HG02970 (cell line): ENCODE data around the gene C19orf85.

Experiments
- ATAC-seq: cut with Tn5 transposase; IDR thresholded peaks from one replicate; pipeline ENCODE4 v1.9.1; 2021; ENCODE audit warnings: mild to moderate bottlenecking, moderate library complexity, moderate number of reproducible peaks; ENCODE audit not compliant: unreplicated experiment, low FRiP score

C19orf85 gene

DNA sequence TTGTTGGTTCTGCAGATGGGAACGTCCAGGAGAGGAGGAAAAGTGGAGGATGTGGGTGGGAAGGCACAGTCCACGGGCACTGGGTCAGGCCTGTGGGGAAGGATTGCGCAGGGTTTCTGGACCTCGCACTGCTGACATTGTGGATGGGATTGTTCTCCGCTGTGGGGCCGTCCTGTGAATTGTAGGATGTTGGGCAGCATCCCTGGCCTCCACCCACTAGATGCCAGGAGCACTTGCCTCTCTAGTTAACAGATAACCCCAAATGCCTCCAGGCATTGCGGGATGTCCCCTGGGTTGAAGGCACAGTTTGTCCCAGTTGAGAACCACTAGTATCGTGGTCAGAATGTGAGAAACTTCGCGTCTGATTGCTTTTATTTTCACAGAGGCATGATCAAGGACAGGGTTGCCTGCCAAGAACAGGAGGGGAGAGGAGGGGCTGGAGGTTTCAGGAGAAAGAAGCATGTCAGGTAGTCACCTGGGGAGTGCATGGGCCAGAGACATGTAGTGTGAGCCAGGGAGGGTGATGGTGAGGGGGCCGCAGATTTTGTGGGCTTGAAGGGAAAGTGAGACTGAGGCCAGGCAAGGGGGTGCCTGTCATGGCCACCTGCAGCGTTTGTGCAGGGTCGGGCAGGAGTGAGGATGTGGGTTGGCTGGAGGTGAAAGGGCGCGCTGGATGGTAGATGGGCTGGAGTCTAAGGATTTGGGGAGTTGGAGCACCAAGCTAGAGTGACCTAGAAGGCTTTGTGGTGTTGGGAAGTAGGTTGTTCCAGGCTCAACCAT, 15.1 kb upstream of the C19orf85 start:
- ATAC-seq = no peak

DNA sequence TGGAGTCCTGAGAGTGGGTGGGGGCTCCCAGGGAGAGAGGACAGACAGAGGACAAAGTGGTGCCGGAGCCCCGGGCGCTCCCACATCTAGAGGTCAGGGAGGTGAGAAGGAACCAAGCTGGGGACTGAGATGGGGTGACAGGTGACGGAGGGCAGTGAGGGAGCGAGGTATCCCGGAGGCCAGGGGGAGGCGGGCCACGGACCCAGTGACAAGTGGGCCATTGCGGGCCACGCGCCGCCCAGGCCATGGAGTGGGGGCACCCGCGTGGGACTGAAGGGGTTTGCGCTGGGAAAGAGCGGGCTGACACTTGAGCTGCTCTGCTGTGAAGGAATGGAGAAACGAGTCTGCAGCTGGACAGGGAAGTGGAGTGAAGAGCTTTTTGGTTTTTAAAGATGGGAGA, 14.5 kb upstream of the C19orf85 start:
- ATAC-seq = no peak

DNA sequence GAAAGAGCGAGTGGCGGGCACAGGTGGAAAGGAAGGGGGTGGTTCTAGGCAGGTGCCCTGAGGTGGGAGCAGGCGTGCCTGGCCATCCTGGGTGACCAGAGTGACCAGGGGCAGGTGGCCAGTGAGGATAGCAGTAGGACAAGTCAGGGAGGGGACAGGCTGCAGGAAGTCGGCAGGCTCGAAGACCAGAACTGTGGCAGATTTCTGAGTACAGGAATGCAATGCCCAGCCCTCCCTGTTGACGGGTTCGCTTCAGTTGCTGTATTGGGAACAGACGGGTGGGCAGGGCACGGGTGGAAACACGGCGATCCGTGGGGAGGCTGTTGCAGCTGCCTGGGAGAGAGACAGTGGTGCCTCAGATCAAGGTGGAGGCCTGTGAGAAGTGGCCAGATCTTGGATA, 13.8 kb upstream of the C19orf85 start:
- no peak for ATAC-seq

DNA sequence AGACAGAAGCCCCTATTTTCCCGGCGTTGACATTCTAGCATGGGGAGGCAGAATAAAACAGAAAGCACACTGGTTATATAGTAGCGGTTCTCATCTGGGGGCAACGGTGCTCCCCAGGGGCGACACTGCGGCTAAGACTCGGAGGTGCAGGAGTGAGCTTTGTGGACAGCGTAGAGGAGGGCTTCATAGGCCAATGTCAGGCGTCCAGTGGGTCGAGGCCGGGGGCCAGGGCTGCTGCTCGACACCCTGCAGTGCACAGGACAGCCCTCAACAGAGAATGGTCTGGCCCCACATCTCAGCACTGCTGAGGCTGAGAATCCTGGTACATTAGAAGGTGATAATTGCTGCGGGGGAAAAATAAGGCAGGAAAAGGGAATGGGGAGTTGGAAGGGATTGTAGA, 13.4 kb upstream of the C19orf85 start:
- no peak for ATAC-seq

DNA sequence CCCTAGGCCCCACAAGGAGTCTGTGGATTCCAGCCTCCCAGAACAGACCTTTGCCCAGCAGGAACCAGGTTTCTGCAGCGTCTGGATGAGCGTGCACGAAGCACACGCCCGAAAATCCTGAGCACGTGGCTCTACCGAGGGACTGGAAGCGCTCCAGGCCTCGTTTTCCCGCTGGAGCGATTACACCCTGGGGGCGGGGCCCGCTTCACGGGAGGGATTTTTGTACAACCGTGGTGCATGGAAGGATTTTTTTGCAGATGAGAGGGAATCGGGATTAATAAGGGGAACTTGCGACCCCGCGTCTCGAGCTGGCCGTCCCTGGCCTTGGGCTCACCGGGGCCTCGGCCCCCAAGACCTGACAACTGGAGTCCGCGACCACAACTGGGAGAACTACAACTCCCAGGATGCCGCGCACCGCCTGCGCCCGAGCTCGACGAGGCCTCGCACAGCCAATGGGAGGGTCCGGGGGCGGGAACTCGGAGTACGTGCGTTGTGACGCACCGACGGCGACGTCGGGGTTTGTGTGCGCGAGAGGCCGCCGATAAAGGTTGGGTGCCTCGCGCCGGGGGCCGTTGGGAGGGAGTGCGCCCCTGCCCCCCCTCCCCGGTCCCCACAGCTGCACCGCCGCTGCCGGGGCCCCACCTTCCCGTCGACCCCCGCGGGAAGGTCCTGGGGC, 11.7 kb upstream of the C19orf85 start, which contains the start of gene ZNF628:
ZNF628 (plus strand) TSS at position 518 of the 676 bp plus-strand sequence. CDS start 3,294 bp downstream, outside the sequence.
- ATAC-seq = peak; percentile 93

DNA sequence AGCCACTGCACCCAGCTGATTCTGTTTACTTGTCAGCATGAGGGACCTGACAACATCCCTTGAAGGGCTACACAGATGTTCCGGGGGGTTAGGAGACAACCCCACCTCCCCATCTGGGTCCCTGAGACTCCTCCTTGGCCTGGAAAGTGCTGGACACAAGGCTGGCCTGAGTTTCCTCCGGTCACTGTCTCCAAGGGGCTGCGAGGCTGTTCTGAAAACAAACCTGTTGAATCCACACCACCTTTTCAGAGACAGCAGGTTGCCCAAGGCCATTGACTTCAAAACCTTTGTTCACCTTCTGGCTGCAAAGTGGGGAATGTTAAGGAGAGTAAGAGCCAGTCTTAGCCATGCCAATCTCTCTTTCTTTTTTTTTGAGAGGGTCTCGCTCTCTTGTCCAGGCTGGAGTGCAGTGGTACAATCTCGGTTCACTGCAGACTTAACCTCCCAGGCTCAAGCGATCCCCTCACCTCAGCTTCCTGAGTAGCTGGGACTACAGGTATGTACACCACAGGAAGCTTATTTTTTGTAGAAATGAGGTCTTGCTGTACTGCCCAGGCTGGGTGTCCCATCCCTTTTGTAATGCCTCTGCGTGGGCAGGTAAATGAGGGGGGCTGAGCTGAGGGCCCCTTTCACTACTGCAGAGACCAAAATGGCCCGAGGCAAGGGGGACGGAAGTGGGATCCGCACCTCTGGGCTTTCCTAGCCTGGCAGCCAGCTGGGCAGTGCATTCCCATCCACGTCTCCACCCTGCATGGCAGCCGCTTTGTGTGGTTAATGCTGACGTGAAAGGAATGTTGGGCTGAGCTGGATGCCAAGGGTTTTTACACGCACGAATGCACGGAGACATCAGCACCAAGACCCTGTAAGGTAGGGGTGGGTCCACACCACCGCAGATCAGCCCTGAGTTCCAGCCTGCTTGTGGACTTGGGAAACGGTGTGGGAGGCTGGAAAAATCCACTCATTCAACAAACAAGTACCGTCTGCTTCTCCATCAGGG, 10.0 kb upstream of the C19orf85 start:
- ATAC-seq = no peak

DNA sequence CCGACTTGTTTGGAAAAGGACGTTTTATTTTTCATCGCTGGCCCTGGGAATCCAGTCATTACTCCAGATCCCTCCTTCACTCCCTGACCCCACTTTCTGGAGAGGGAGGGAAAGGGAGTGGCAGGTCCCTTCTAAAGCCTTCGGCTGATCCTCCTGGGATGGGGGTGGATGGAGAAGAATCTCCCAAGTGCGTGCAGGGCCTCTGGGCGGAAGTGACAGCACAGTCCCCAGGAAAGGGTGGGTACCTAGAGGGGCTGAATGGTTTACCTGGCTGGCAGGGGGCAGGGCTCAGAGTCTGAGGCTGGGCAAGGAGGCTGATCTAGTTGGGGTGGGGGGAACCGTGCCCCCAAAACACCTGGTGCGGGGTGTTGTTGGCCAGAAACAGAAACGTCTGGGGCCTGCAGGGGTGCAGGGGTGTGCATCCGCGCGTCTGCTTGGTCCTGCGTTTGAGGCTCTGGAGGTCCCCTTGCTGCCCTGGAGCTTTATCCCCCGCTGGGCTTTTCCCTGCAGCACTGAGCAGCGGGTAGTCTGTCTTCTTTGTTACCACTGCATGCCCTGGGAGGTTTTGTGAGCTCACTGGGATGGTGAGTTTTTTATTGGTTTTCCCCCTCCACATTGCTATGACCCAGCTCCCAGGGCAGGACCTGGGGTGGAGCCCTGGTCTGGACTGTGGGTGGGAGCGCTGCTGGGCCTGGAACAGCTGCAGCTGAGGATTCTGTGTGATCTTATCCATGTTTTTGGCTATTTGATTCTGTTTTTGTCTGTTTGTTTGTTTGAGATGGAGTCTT, 8.9 kb upstream of the C19orf85 start:
- no peak for ATAC-seq

DNA sequence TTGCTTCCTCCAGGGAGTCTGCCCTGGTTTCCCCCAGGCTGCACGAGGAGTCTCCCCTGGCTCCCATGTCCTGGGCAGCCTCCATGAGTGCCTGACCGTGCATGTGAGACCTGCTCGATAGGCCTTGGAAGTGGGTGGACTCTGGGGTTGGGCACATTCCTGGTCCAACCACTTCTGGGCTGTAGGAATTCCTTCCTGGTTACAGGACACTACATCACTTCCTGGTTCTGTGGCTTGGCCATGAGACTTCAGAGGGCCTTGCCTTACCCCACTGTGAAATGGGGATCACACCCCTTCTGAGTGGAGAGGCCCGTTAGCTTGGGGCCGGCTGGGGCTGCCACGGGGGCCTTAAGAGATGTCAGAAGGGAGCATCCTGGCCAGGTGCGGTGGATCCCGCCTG, 7.9 kb upstream of the C19orf85 start:
- no peak for ATAC-seq

DNA sequence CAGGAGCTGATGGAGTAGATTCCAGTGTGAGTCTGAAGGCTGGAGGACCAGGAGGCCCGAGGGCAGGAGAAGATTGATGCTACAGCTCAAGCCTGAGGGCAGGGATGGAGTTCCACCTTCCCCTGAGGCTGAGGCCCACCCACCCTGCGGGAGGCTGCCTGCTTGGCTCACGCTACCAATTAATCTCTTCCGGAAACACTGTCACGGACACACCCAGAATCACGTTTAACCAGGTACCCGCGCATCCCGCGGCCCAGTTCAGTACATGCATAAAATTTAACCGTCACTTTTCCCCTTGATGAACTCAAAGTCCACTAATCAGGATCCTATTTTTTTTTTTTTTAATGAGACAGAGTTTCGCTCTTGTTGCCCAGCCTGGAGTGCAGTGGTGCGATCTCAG, 6.7 kb upstream of the C19orf85 start:
- no peak for ATAC-seq

DNA sequence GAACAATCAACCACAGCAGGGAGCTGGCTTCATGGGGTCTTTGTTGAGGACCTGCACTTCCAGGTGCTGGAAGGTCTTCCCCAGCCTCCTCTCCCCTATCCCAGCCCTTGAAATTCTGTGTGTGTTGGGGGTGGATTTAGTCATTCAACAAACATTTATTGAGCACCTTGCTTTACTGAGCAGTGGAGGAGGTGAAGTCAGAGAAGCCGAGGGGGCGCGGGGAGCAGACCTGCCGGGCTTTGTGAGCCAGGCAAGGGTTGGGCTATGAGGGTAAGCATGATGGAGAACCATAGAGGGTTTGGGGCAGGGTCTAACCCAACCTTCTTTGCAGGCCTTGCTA, 3.5 kb upstream of the C19orf85 start:
- ATAC-seq = no peak

DNA sequence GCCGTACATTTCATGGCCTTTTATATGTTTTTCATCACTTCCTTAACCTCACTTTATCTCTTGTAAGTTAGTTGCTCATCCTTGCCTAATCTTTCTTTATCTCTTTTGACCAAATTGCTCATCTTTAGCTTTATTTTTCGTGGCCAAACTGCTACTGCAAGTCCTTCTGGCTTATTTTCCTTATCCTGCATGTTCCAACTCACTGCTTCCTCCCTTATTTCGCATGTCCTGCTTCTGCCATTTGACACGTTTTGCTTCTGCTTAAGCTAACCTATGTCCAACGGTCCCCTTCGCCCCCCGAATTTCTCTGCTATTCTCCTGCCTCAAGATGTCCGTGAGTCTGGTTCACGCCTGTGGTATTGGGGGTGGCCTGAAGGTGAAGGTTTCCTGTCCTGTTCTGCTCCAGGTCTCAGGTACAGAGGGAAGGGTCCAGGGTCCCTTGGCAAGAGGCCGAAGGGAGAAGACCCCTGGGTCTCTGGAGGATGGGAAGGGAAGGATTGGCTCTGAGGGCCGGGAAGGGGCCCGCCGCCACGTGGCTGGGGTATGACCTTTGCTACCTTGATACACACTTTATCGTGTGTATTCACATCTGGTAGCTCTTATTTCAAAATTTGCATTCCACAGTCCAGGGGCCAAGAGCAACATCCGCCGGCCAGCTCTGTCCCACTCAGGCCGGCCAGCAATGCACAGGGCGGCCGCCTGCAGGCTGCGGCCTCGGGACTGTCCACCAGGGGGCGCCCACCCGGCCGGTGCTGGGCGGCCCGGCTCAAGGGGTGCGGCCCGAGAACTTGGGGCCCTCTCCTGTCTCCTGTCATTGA, 2.9 kb upstream of the C19orf85 start:
- ATAC-seq = no peak

DNA sequence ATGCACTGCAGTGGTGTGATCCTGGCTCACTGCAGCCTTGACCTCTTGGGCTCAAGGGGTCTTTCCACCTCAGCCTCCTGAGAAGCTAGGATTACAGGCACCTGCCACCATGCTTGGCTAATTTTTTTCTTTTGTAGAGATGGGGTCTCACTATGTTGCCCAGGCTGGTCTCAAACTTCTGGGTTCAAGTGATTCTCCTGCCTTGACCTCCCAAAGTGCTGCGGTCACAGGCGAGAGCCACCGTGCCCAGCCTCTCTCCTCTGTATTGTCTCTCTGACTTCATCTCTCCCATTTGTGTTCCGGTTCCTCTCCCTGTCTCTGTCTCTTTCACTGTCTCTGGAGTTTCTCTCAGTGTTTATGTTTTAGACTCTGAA, 1.7 kb upstream of the C19orf85 start:
- no peak for ATAC-seq

DNA sequence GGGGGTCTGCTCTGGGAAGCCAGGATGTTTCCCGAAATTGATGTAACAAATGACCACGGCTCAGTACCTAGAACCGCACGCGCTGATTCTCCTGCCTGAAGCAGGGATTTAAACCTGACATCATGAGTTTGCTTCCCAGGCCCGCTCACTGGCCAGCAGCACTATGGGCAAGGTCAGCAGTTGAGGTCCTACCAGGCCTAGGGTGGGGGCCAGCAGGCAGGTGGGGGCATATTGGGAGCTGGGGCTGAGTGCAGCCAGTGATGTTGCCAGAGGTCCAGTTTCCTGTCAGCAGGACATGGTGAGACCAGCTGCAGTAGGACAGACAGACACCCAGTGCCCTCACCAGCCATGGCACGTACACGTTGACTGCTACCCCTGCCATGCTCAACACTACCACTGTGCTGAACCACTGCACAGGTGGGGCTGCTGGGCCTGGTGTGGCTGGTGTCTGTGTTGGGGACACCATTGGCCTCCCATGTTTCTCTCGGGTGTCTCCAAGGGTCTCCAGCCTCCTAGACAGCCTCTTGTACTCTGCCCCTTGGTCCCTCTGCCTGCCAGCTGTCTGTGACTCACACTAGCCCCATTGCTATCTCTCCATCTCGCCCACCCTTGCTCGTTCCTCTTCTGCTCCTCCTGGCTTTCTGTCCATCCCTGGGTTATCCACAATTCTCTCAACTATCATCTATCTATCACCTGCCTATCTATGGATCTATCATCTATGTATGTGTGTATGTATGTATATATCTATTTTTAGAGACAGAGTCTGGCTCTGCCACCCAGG, 1.1 kb upstream of the C19orf85 start:
- no peak for ATAC-seq

DNA sequence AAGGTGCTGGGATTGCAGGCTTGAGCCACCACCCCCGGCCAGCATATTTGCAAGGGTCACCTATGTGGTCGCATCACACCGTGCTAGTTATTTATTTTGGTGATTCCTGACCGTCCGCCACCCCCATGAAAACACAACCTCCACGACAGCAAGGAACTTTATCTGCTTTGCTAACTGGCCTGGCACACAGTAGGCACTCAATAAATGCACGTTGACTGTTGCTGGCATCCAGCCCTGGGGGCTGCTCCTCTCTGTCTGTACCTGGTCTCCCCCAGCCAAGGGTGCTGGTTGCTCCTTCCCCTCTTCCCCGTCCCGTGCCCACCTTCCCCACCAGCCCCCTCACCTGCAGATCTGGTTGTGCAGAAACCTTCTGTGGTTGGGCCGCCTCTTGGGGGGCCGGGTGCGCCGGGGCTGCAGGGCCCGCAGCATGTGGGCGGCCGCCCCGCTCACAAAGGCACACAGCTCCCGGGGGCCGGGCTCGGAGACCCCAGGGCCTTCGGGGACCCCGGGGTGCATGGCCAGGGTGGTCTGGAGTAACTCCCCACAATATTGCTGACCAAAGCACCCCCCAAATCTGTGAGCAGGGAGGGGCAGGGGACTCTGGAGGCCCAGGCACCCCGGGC, 401 bp downstream of the C19orf85 start:
- no peak for ATAC-seq

DNA sequence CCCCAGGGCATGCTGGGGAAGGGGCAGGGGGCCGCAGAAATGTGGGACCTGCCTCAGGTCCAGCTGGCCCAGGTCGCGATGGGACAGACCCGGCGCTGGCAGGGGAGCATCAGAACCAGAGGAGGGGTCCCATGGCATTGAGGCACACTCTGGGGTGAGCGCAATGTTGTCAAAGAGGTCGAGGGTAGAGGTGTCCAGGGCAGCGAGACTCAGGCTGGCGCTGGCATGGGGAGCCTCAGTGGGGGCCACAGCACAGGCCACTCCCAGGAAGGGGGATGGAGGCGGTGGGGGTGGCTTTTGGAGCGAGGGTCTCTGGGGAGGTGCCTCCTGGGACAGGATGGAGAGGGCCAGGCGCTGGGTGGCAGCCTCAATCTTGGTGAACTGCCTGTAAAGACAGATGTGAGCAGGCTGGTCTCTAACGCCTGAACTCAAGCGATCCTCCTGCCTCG, 944 bp downstream of the C19orf85 start:
- no peak for ATAC-seq

DNA sequence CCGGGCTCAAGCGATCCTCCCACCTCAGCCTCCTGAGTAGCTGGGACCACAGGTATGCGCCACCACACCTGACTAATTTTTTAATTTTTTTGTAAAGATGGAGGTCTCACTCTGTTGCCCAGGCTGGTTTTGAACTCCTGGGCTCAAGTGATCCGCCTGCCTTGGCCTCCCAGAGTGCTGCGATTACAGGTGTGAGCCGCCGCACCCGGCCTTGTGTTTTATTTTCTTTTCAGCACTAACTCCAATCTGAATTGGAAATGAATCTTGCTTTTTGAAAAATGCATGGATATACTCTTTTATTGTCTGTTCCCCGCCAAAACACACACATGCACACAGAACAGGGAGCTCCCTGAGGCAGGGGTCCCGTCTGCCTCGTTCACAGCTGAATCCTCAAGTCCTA, 1.8 kb downstream of the C19orf85 start:
- ATAC-seq = no peak

DNA sequence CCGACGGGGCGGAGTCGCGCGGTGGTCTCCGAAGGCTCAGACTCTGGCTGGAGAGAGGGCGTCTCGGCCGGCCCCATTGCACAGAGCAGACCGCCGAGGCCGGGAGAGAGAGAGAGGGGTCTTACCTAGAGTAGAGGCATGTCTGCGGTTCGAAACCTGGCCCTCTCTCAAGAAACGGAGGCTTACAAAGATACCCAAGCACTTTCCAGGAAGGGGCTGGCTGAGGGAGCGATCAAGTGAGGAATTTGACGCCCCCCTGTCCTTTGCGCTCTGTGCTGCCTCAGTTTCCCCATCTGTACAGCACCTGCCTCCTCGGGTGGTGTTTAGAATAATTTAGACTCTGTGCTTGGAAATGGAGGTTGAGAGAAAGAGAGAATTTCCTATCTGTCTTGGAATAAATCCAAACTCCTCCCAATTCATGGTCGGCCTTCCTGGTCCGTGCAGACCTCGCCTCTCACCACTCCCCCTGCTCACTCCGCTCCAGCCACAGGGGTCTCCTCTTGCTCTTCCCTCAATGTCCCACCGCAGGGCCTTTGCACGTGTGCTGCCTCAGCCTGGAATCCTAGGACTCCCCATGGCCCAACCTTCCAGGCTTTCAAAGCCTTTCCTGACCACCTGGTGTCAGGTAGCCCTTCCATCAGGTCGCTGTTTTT, 2.5 kb downstream of the C19orf85 start:
- ATAC-seq = no peak
